HepG2 (cell line): ENCODE measurements around the gene FXYD4. TPM values are rescaled to one million over a fixed set of nuclear protein-coding genes. Genes with fewer than 3 reads are reported as not detected.
A peak's percentile ranks its signal among the peaks of the same experiment; 100 is the strongest.

ENCODE experiments used
- CAMTA2 ChIP-seq: sonication (generic); formaldehyde crosslinking; IDR thresholded peaks from 2 replicates; pipeline ENCODE4 v1.4.0; 2020; ENCODE audit warnings: mild to moderate bottlenecking, missing genetic modification reagents, borderline replicate concordance
- EED ChIP-seq: sonication (generic); formaldehyde crosslinking; IDR thresholded peaks from 2 replicates; pipeline ENCODE4 v1.5.0; 2020; ENCODE audit warnings: mild to moderate bottlenecking, missing genetic modification reagents
- GATAD2A ChIP-seq: IDR thresholded peaks from 2 replicates; pipeline ENCODE4 v1.6.1; 2016
- HNRNPUL1 ChIP-seq: fragments of 200-400 bp; formaldehyde crosslinking; IDR thresholded peaks from 2 replicates; pipeline ENCODE4 v1.6.1; 2017; ENCODE audit warnings: low read depth, mild to moderate bottlenecking, low read length, moderate library complexity
- JUNB ChIP-seq: sonication (generic); formaldehyde crosslinking; IDR thresholded peaks from 2 replicates; pipeline ENCODE4 v1.8.0; 2022; ENCODE audit warnings: missing genetic modification reagents, mild to moderate bottlenecking, borderline replicate concordance
- KDM3A ChIP-seq: IDR thresholded peaks from 2 replicates; pipeline ENCODE4 v1.6.1; 2018; ENCODE audit warnings: low read depth, missing compliant biosample characterization
- KLF6 ChIP-seq: IDR thresholded peaks from 2 replicates; pipeline ENCODE4 v1.8.0; 2016; ENCODE audit warnings: missing biosample characterization, missing genetic modification reagents
- LRRFIP1 ChIP-seq: sonication (generic); formaldehyde crosslinking; conservative IDR thresholded peaks from 2 replicates; pipeline ENCODE4 v1.4.0; 2020; ENCODE audit warnings: missing genetic modification reagents
- MAX ChIP-seq: IDR thresholded peaks from 2 replicates; pipeline ENCODE4 v1.6.1; 2012; ENCODE audit warnings: inconsistent platforms
- POLR2A ChIP-seq, 2 experiments: IDR thresholded peaks; 2 replicates each; pipeline ENCODE4 v1.6.1; 2011; ENCODE audit warnings: low read depth in 2 of 2, low read length in 2 of 2, mild to moderate bottlenecking in 1 of 2, moderate library complexity in 1 of 2; ENCODE audit not compliant: insufficient read depth in 1 of 2
- ZMAT5 ChIP-seq: sonication (generic); formaldehyde crosslinking; IDR thresholded peaks from 2 replicates; pipeline ENCODE4 v1.5.0; 2020; ENCODE audit warnings: mild to moderate bottlenecking, low read depth, missing genetic modification reagents, borderline replicate concordance
- ZNF121 ChIP-seq: sonication (generic); formaldehyde crosslinking; IDR thresholded peaks from 2 replicates; pipeline ENCODE4 v1.5.0; 2020; ENCODE audit warnings: mild to moderate bottlenecking, missing genetic modification reagents
- ZNF558 ChIP-seq: sonication (generic); formaldehyde crosslinking; IDR thresholded peaks from 2 replicates; pipeline ENCODE4 v1.9.0; 2022; ENCODE audit warnings: mild to moderate bottlenecking, missing genetic modification reagents, borderline replicate concordance
- ZNF609 ChIP-seq: sonication (generic); formaldehyde crosslinking; IDR thresholded peaks from 2 replicates; pipeline ENCODE4 v1.4.0; 2020; ENCODE audit warnings: mild to moderate bottlenecking, missing genetic modification reagents, borderline replicate concordance
- ZXDC ChIP-seq: sonication (generic); formaldehyde crosslinking; IDR thresholded peaks from 2 replicates; pipeline ENCODE4 v1.5.0; 2020; ENCODE audit warnings: mild to moderate bottlenecking, missing genetic modification reagents
- polyA plus RNA-seq, 8 experiments: library from polyadenylated mRNA; depleted of rRNA in 3 of 8; stranded (reverse) in 7 of 8; unstranded in 1 of 8; fragments of >200 nt; fragmentation: Illumina TruSeq in 4 of 8; extraction: Trizol in 4 of 8; gene quantifications; 2 replicates each; pipeline versions ENCODE4 v1.2.1 to v1.2.3, GENCODE V29; 2011 to 2016; ENCODE audit warnings: low read depth in 4 of 8, missing spikeins in 1 of 8, mixed read lengths in 1 of 8; ENCODE audit not compliant: insufficient read depth in 1 of 8
- total RNA-seq, 5 experiments: library from RNA; depleted of rRNA; stranded (reverse); fragments of >200 nt; fragmentation: Illumina TruSeq; extraction: Trizol; gene quantifications; 2 replicates each; pipeline ENCODE4 v1.2.3, GENCODE V29; 2016; ENCODE audit warnings: low read depth in 1 of 5

The FXYD4 gene
- total and polyA plus RNA-seq, 2 of the 13 experiments (the other 11 are each of a cell fraction or from before 2014, with no cell fraction given), result not detected

- peak; percentile 99 for TF ChIP-seq KLF6
- no peak; the same call in 1 of the 2 replicates for TF ChIP-seq CAMTA2
- peak; percentile 97 for TF ChIP-seq MAX
- TF ChIP-seq ZNF121 (CRISPR knock-in tag), result peak; percentile 75
- TF ChIP-seq POLR2A (IDR thresholded peaks at IDR 0.05; ENCODE audit: insufficient read depth in 1 of 2, low read depth in 2 of 2, low read length in 2 of 2), result peak; percentile 72 to 83
- TF ChIP-seq JUNB, result peak; percentile 88
- TF ChIP-seq HNRNPUL1, result no peak
- peak; percentile 91 for TF ChIP-seq ZNF609
- TF ChIP-seq KDM3A, result peak; percentile 95
- peak; percentile 98; the same call in 1 of the 2 replicates for TF ChIP-seq ZNF558 (CRISPR knock-in tag)
- TF ChIP-seq LRRFIP1 (CRISPR knock-in tag), result peak; percentile 63; the same call in 1 of the 2 replicates
- TF ChIP-seq ZMAT5 (CRISPR knock-in tag), result no peak
- TF ChIP-seq ZXDC (CRISPR knock-in tag), result peak; percentile 93; the same call in 1 of the 2 replicates
- peak; percentile 99 for TF ChIP-seq GATAD2A (CRISPR knock-in tag)
- TF ChIP-seq EED (CRISPR knock-in tag), result peak; percentile 92
These were observed 49.1 kb downstream of the FXYD4 start (continued) for GRCh38 chr10:43420369-43421200.
